ENCODE data around the gene ZNF70. TPM values are rescaled to one million over a fixed set of nuclear protein-coding genes. Genes with fewer than 3 reads are reported as not detected.
"Not testable (repeated sequence)": the region's sequence is repeated elsewhere in the genome, so short reads cannot be mapped to it uniquely, and the experiment has no call there.

The ZNF70 gene
- total RNA-seq, 1 experiment from 2014 or later, result 3.2 TPM

DNA sequence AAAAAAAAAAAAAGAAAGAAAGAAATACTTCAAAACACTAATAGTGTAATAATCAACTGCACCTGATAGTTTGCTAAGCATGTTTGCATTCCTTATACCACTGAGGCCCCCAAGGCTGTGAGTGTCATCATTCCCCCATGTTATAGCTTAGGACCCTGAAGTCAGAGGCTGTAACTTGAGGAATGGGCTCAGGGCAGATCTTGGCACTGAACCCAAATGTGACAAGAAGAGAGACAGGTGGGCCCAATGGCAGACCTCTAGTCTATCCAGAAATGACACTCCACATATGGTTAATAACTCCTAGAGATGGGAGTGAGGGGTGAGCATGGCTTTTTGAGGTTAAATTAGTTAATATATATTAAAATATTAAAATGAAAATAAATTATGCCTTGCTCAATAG, 13.2 kb downstream of the ZNF70 start:
- ChIA-PET CTCF (no interaction called here), RAD21 (ENCODE audit: low non-redundant PET in 1 of 2, low total read pairs in 2 of 2, uncharacterized antibody in 2 of 2, unreplicated experiment in 2 of 2) (interaction anchor here in 1 of 2 experiments (0.7 kb wide), 1 partner anchor 12 kb away, joined by 3 read pairs; no protein-coding TSS in a partner anchor), POLR2A (interaction anchor here (1.8 kb wide), 1 partner anchor 10 kb away, joined by 6 read pairs; no protein-coding TSS in a partner anchor)
- Histone ChIP-seq H2AFZ (ENCODE audit: low read depth, low read length, poor library complexity, severe bottlenecking) (no peak overlapping the region), H3K4me3 (replicated peaks in 1 of 2; ENCODE audit: low read depth in 1 of 2, low read length in 2 of 2) (no peak overlapping the region), H3K27ac (ENCODE audit: low read depth, low read length) (no peak overlapping the region), H3K27me3 (ENCODE audit: insufficient read depth, low read length) (no peaks in the 10 kb centered on the region), H3K36me3 (ENCODE audit: control insufficient read depth in 1 of 2, insufficient read depth in 2 of 2, low read length in 2 of 2) (no peaks in the 10 kb centered on the region), H3K4me2 (ENCODE audit: low read length) (no peak overlapping the region), H3K9ac (ENCODE audit: low read length) (no peak overlapping the region), H4K20me1 (ENCODE audit: insufficient read depth) (no peaks in the 10 kb centered on the region), H3K9me2 (ENCODE audit: insufficient read depth) (no peaks in the 10 kb centered on the region), H3K79me2 (ENCODE audit: insufficient read depth, low read length) (no peaks in the 10 kb centered on the region), H3K4me1 (ENCODE audit: control insufficient read depth in 1 of 2, insufficient read depth in 2 of 2, low read length in 2 of 2) (no peaks in the 10 kb centered on the region), H3K9me3 (ENCODE audit: control insufficient read depth in 1 of 2, insufficient read depth in 1 of 2, low read depth in 1 of 2, low read length in 2 of 2) (no peaks in the 10 kb centered on the region)
- ATAC-seq (no peak), DNase-seq (ENCODE audit: low read depth, low spot score) (no peak)
- intact Hi-C loops (cut with micrococcal nuclease), result no loop called here
- no peak for TF ChIP-seq ELF1 (IDR thresholded peaks at IDR 0.05; ENCODE audit: borderline replicate concordance, low read depth)
- TF ChIP-seq, protein P1, sequence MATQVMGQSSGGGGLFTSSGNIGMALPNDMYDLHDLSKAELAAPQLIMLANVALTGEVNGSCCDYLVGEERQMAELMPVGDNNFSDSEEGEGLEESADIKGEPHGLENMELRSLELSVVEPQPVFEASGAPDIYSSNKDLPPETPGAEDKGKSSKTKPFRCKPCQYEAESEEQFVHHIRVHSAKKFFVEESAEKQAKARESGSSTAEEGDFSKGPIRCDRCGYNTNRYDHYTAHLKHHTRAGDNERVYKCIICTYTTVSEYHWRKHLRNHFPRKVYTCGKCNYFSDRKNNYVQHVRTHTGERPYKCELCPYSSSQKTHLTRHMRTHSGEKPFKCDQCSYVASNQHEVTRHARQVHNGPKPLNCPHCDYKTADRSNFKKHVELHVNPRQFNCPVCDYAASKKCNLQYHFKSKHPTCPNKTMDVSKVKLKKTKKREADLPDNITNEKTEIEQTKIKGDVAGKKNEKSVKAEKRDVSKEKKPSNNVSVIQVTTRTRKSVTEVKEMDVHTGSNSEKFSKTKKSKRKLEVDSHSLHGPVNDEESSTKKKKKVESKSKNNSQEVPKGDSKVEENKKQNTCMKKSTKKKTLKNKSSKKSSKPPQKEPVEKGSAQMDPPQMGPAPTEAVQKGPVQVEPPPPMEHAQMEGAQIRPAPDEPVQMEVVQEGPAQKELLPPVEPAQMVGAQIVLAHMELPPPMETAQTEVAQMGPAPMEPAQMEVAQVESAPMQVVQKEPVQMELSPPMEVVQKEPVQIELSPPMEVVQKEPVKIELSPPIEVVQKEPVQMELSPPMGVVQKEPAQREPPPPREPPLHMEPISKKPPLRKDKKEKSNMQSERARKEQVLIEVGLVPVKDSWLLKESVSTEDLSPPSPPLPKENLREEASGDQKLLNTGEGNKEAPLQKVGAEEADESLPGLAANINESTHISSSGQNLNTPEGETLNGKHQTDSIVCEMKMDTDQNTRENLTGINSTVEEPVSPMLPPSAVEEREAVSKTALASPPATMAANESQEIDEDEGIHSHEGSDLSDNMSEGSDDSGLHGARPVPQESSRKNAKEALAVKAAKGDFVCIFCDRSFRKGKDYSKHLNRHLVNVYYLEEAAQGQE (IDR thresholded peaks at IDR 0.05; ENCODE audit: low read depth), result no peak
- BruUV-seq (replicated peaks), result no TSS peak

DNA sequence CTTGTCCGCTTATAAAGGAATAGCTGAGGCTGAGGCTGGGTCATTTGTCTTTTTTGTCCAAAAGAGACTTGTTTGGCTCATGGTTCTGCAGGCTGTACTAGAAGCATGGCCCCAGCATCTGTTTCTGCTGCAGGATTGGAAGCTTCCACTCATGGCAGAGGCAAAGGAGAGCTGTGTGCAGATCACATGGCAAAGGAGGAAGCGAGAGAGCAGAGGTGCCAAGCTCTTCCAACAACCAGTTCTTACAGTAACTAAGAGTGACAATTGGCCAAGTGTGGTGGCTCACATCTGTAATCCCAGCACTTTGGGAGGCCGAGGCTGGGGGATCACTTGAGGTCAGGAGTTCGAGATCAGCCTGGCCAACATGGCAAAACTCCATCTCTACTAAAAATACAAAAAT, 22.8 kb downstream of the ZNF70 start:
- CTCF ChIA-PET, result interaction anchor here (1.2 kb wide), 1 partner anchor 21 kb away, joined by 3 read pairs; no protein-coding TSS in a partner anchor
- ATAC-seq, result not testable (repeated sequence)

More for the DNA sequence above, 22.8 kb downstream of the ZNF70 start:
- BruUV-seq (replicated peaks); H3K9me3 ChIP-seq (ENCODE audit: control insufficient read depth in 1 of 2, insufficient read depth in 1 of 2, low read depth in 1 of 2, low read length in 2 of 2); H3K4me2 ChIP-seq (ENCODE audit: low read length); H3K9me2 ChIP-seq (ENCODE audit: insufficient read depth); H3K27ac ChIP-seq (ENCODE audit: low read depth, low read length); H3K4me1 ChIP-seq (ENCODE audit: control insufficient read depth in 1 of 2, insufficient read depth in 2 of 2, low read length in 2 of 2); RAD21 ChIA-PET (ENCODE audit: low non-redundant PET in 1 of 2, low total read pairs in 2 of 2, uncharacterized antibody in 2 of 2, unreplicated experiment in 2 of 2); H3K36me3 ChIP-seq (ENCODE audit: control insufficient read depth in 1 of 2, insufficient read depth in 2 of 2, low read length in 2 of 2); H3K27me3 ChIP-seq (ENCODE audit: insufficient read depth, low read length); H3K4me3 ChIP-seq (replicated peaks in 1 of 2; ENCODE audit: low read depth in 1 of 2, low read length in 2 of 2); H3K79me2 ChIP-seq (ENCODE audit: insufficient read depth, low read length); DNase-seq (ENCODE audit: low read depth, low spot score); intact Hi-C loops (cut with micrococcal nuclease); H2AFZ ChIP-seq (ENCODE audit: low read depth, low read length, poor library complexity, severe bottlenecking); H4K20me1 ChIP-seq (ENCODE audit: insufficient read depth); H3K9ac ChIP-seq (ENCODE audit: low read length): not testable (repeated sequence)
- POLR2A ChIA-PET, result interaction anchor here (1.0 to 2.4 kb wide), 2 partner anchors 10 to 27 kb away, joined by 3 to 6 read pairs; no protein-coding TSS in a partner anchor
